WERI-Rb-1 (cell line): Measurements from ENCODE around the gene DPP4.

Experiments
- DNase-seq: peaks from one replicate; pipeline ENCODE4 v3.0.0-alpha.2; 2020
- H3K27ac ChIP-seq: fragments of 250-450 bp; sonication (Bioruptor Pico); 2 replicates; pipeline ENCODE4 v1.5.1; 2020; ENCODE audit warnings: mild to moderate bottlenecking, moderate library complexity
- H3K27me3 ChIP-seq: fragments of 250-450 bp; sonication (Bioruptor Pico); 2 replicates; pipeline ENCODE4 v1.5.1; 2021; ENCODE audit warnings: mild to moderate bottlenecking, low read depth, moderate library complexity; ENCODE audit not compliant: insufficient read depth, severe bottlenecking
- H3K36me3 ChIP-seq: fragments of 250-450 bp; sonication (Bioruptor Pico); 2 replicates; pipeline ENCODE4 v1.5.1; 2020; ENCODE audit warnings: mild to moderate bottlenecking, moderate library complexity
- H3K4me3 ChIP-seq: 2 replicates; pipeline ENCODE4 v1.5.1; 2011; ENCODE audit warnings: low read depth, mild to moderate bottlenecking, control low read depth, low read length
- H3K9me3 ChIP-seq: fragments of 250-450 bp; sonication (Bioruptor Pico); 2 replicates; pipeline ENCODE4 v1.5.1; 2021; ENCODE audit warnings: mild to moderate bottlenecking, moderate library complexity; ENCODE audit not compliant: severe bottlenecking
- CTCF ChIP-seq: IDR thresholded peaks from 2 replicates; pipeline ENCODE4 v1.5.1; 2011; ENCODE audit warnings: low read depth, mild to moderate bottlenecking, control low read depth, inconsistent platforms, low read length

Gene DPP4

GRCh38 chr2:162060532-162060931, 13.5 kb downstream of the DPP4 start:
- no peaks in the 10 kb centered on the region for H3K36me3 ChIP-seq
- H3K9me3 ChIP-seq = no peaks in the 10 kb centered on the region
- no peak for DNase-seq
- H3K4me3 ChIP-seq = no peak overlapping the region
- no peak overlapping the region for H3K27ac ChIP-seq
- no peak for TF ChIP-seq CTCF
- no peaks in the 10 kb centered on the region for H3K27me3 ChIP-seq

- no peak for DNase-seq
- Histone ChIP-seq H3K27ac (no peak overlapping the region), H3K4me3 (no peak overlapping the region)
Observed at GRCh38 chr2:162058973-162059668, 14.9 kb downstream of the DPP4 start.

GRCh38 chr2:162057426-162057825, 16.6 kb downstream of the DPP4 start:
- no peaks in the 10 kb centered on the region for H3K27me3 ChIP-seq
- H3K9me3 ChIP-seq = no peaks in the 10 kb centered on the region
- no peak for TF ChIP-seq CTCF
- no peak overlapping the region for H3K4me3 ChIP-seq
- H3K36me3 ChIP-seq = no peaks in the 10 kb centered on the region
- no peak overlapping the region for H3K27ac ChIP-seq
- DNase-seq = no peak

More at GRCh38 chr2:162058973-162059668, 14.9 kb downstream of the DPP4 start:
- H3K36me3 ChIP-seq = no peaks in the 10 kb centered on the region
- H3K27me3 ChIP-seq = no peaks in the 10 kb centered on the region
- no peaks in the 10 kb centered on the region for H3K9me3 ChIP-seq
- no peak for TF ChIP-seq CTCF

GRCh38 chr2:162056796-162057399, 17.1 kb downstream of the DPP4 start:
- Histone ChIP-seq H3K36me3 (no peaks in the 10 kb centered on the region), H3K4me3 (no peak overlapping the region), H3K27me3 (no peaks in the 10 kb centered on the region), H3K9me3 (no peaks in the 10 kb centered on the region), H3K27ac (no peak overlapping the region)
- DNase-seq = no peak
- no peak for TF ChIP-seq CTCF

GRCh38 chr2:162053808-162054155, 20.2 kb downstream of the DPP4 start:
- H3K9me3 ChIP-seq = no peaks in the 10 kb centered on the region
- H3K36me3 ChIP-seq = no peaks in the 10 kb centered on the region
- DNase-seq = no peak
- TF ChIP-seq CTCF = no peak
- H3K4me3 ChIP-seq = no peak overlapping the region
- no peak overlapping the region for H3K27ac ChIP-seq
- no peaks in the 10 kb centered on the region for H3K27me3 ChIP-seq
